Keratinocyte (primary cell): Measurements from ENCODE around the gene ZDHHC21. TPM values are rescaled to one million over a fixed set of nuclear protein-coding genes. Genes with fewer than 3 reads are reported as not detected.

Experiments
- DNase-seq: peaks from one replicate; pipeline ENCODE4 v3.0.0-alpha.2; 2011; ENCODE audit warnings: low read depth, missing footprints, low spot score
- FAIRE-seq: peaks from 2 replicates; lab custom pipeline; 2011; peaks lifted over from hg19 to GRCh38; lab: Jason Lieb, UNC
- H2AFZ ChIP-seq: 2 replicates; pipeline ENCODE4 v1.6.0; 2012; ENCODE audit warnings: low read length, control low read depth, inconsistent platforms; ENCODE audit not compliant: control insufficient read depth
- H3K27ac ChIP-seq: 2 replicates; pipeline ENCODE4 v1.5.1; 2011; ENCODE audit warnings: low read length; ENCODE audit not compliant: control insufficient read depth, insufficient read depth
- H3K27me3 ChIP-seq: 3 replicates; pipeline ENCODE4 v1.6.0; 2011; ENCODE audit warnings: low read length; ENCODE audit not compliant: control insufficient read depth, insufficient read depth; ENCODE audit errors: extremely low read depth
- H3K36me3 ChIP-seq, 2 experiments: 2 replicates in 1 of 2; 3 replicates in 1 of 2; pipeline ENCODE4 v1.5.1; 2011; ENCODE audit warnings: low read length in 2 of 2, mild to moderate bottlenecking in 1 of 2; ENCODE audit not compliant: control insufficient read depth in 2 of 2, insufficient read depth in 2 of 2; ENCODE audit errors: extremely low read depth in 1 of 2
- H3K4me1 ChIP-seq: 3 replicates; pipeline ENCODE4 v1.5.1; 2011; ENCODE audit warnings: low read length; ENCODE audit not compliant: control insufficient read depth, insufficient read depth; ENCODE audit errors: extremely low read depth
- H3K4me2 ChIP-seq: 3 replicates; pipeline ENCODE4 v1.6.0; 2011; ENCODE audit warnings: low read depth, low read length; ENCODE audit not compliant: control insufficient read depth, insufficient read depth; ENCODE audit errors: extremely low read depth
- H3K4me3 ChIP-seq, 3 experiments: fragments of 200-600 bp in 1 of 3; sonication (generic) in 1 of 3; 2 replicates in 2 of 3; 3 replicates in 1 of 3; pipeline ENCODE4 v1.5.1; 2011 to 2016; ENCODE audit warnings: low read length in 3 of 3, mild to moderate bottlenecking in 3 of 3, control low read depth in 2 of 3, inconsistent platforms in 1 of 3, low read depth in 1 of 3, mixed read lengths in 1 of 3, mixed run types in 1 of 3, moderate library complexity in 1 of 3; ENCODE audit not compliant: control insufficient read depth in 2 of 3, insufficient read depth in 2 of 3; ENCODE audit errors: extremely low read depth in 1 of 3
- H3K79me2 ChIP-seq: 2 replicates; pipeline ENCODE4 v1.6.0; 2012; ENCODE audit warnings: low read length; ENCODE audit not compliant: control insufficient read depth, insufficient read depth
- H3K9ac ChIP-seq: 3 replicates; pipeline ENCODE4 v1.6.0; 2011; ENCODE audit warnings: low read length; ENCODE audit not compliant: control insufficient read depth, insufficient read depth; ENCODE audit errors: extremely low read depth
- H3K9me1 ChIP-seq: 3 replicates; pipeline ENCODE4 v1.6.0; 2011; ENCODE audit warnings: low read length; ENCODE audit not compliant: control insufficient read depth, insufficient read depth; ENCODE audit errors: extremely low read depth
- H3K9me3 ChIP-seq: 2 replicates; pipeline ENCODE4 v1.5.1; 2012; ENCODE audit warnings: low read depth, low read length; ENCODE audit not compliant: control insufficient read depth
- H4K20me1 ChIP-seq: 3 replicates; pipeline ENCODE4 v1.6.0; 2011; ENCODE audit warnings: low read length; ENCODE audit not compliant: control insufficient read depth, insufficient read depth; ENCODE audit errors: extremely low read depth
- CTCF ChIP-seq, 3 experiments: IDR thresholded peaks in 1 of 3; conservative IDR thresholded peaks in 1 of 3; optimal IDR thresholded peaks in 1 of 3; 2 replicates in 2 of 3; 3 replicates in 1 of 3; pipeline versions ENCODE3 to v1.5.1; 2011; ENCODE audit warnings: low read length in 3 of 3, mild to moderate bottlenecking in 3 of 3, moderate library complexity in 2 of 3, control low read depth in 1 of 3, inconsistent platforms in 1 of 3; ENCODE audit not compliant: insufficient read depth in 2 of 3; ENCODE audit errors: extremely low read depth in 1 of 3
- EZH2 ChIP-seq: IDR thresholded peaks from one replicate; pipeline ENCODE4 v1.6.1; 2012; ENCODE audit warnings: inconsistent platforms, mild to moderate bottlenecking, low read length, moderate library complexity
- dilution Hi-C: fragments of 300-500 bp; cut with MboI; formaldehyde crosslinking; loops from one replicate; pipeline ENCODE4 v1.7.0; 2020; ENCODE audit warnings: low sequenced_read_pairs; ENCODE audit not compliant: extremely low pct_ligation_motif_present
- polyA plus RNA-seq, 5 experiments: library from polyadenylated mRNA; depleted of rRNA in 3 of 5; stranded (reverse) in 3 of 5; stranded (forward) in 1 of 5; unstranded in 1 of 5; fragments of >200 nt; gene quantifications; 1 replicate in 1 of 5; 2 replicates in 3 of 5; 3 replicates in 1 of 5; pipeline versions ENCODE4 v1.2.1 to v1.2.3, GENCODE V29; 2011 to 2012; ENCODE audit warnings: missing spikeins in 2 of 5, low read depth in 1 of 5, low replicate concordance in 1 of 5

Gene ZDHHC21
- polyA plus RNA-seq, 1 donor (not counting 4 experiments of a cell fraction or from before 2014, with no cell fraction given): 4.2 TPM

GRCh38 chr9:14652729-14653377 lies 40.4 kb downstream of the ZDHHC21 start:
- Histone ChIP-seq H2AFZ (no peak overlapping the region), H3K4me1 (no peaks in the 10 kb centered on the region), H3K36me3 (no peaks in the 10 kb centered on the region), H3K27me3 (no peaks in the 10 kb centered on the region), H3K4me2 (no peak overlapping the region), H3K27ac (no peak overlapping the region), H3K9ac (no peak overlapping the region), H3K4me3 (no peak overlapping the region), H3K9me1 (no peaks in the 10 kb centered on the region), H4K20me1 (no peaks in the 10 kb centered on the region), H3K9me3 (peaks cover 4% of the 10 kb centered on the region), H3K79me2 (no peaks in the 10 kb centered on the region)
- TF ChIP-seq EZH2 (no peak), CTCF (optimal IDR thresholded peaks at IDR 0.05 in 1 of 3, IDR thresholded peaks at IDR 0.05 in 1 of 3, conservative IDR thresholded peaks at IDR 0.05 in 1 of 3; ENCODE audit: extremely low read depth in 1 of 3, insufficient read depth in 2 of 3, low read length in 3 of 3) (peak; percentile 35 to 55 (median 47))
- FAIRE-seq (no peak), DNase-seq (no peak)
- dilution Hi-C loops: no loop called here

GRCh38 chr9:14650596-14650995 lies 42.6 kb downstream of the ZDHHC21 start:
- FAIRE-seq (no peak), DNase-seq (no peak)
- Histone ChIP-seq H3K36me3 (no peaks in the 10 kb centered on the region), H3K4me3 (no peak overlapping the region), H3K9me3 (peaks cover 4% of the 10 kb centered on the region), H4K20me1 (no peaks in the 10 kb centered on the region), H3K9ac (no peak overlapping the region), H3K27me3 (no peaks in the 10 kb centered on the region), H3K9me1 (no peaks in the 10 kb centered on the region), H2AFZ (no peak overlapping the region), H3K27ac (no peak overlapping the region), H3K79me2 (no peaks in the 10 kb centered on the region), H3K4me1 (no peaks in the 10 kb centered on the region), H3K4me2 (no peak overlapping the region)
- dilution Hi-C loops: no loop called here
- no peak for TF ChIP-seq CTCF (optimal IDR thresholded peaks at IDR 0.05 in 1 of 3, IDR thresholded peaks at IDR 0.05 in 1 of 3, conservative IDR thresholded peaks at IDR 0.05 in 1 of 3; ENCODE audit: extremely low read depth in 1 of 3, insufficient read depth in 2 of 3, low read length in 3 of 3)
- TF ChIP-seq EZH2: no peak
